Natural killer cell (primary cell): ENCODE results near the gene TENM4. TPM values are rescaled to one million over a fixed set of nuclear protein-coding genes. Genes with fewer than 3 reads are reported as not detected.

Experiments
- ATAC-seq, 3 donors: fragments of 150-1000 bp in 2 of 3; fragments of 200-7000 bp in 1 of 3; cut with Tn5 transposase; 1 replicate in 1 of 3; 2 replicates in 2 of 3; pipeline ENCODE4 v1.10.0; 2021; ENCODE audit warnings: mild to moderate bottlenecking in 2 of 3, moderate library complexity in 2 of 3
- DNase-seq, 2 donors: peaks; one replicate each; pipeline versions ENCODE4 v3.0.0 to v3.0.0-alpha.2; 2013 to 2021; ENCODE audit warnings: mixed read lengths in 1 of 2
- H3K27ac ChIP-seq: one replicate; pipeline ENCODE4 v1.5.1; 2013; ENCODE audit warnings: mild to moderate bottlenecking, low read length
- H3K27me3 ChIP-seq: one replicate; pipeline ENCODE4 v1.6.1; 2013; ENCODE audit warnings: low read length; ENCODE audit not compliant: control insufficient read depth, insufficient read depth
- H3K36me3 ChIP-seq: one replicate; pipeline ENCODE4 v1.6.1; 2013; ENCODE audit warnings: low read length; ENCODE audit not compliant: control insufficient read depth, insufficient read depth
- H3K4me1 ChIP-seq: one replicate; pipeline ENCODE4 v1.6.1; 2013; ENCODE audit warnings: low read length; ENCODE audit not compliant: control insufficient read depth, insufficient read depth
- H3K4me3 ChIP-seq: one replicate; pipeline ENCODE4 v1.5.1; 2013; ENCODE audit warnings: low read length
- H3K9me3 ChIP-seq: one replicate; pipeline ENCODE4 v1.6.1; 2013; ENCODE audit warnings: low read length; ENCODE audit not compliant: control insufficient read depth, insufficient read depth
- H3K27ac Mint-ChIP-seq, 2 donors: one replicate each; pipeline ENCODE4 v1.8.0; 2022; ENCODE audit warnings: mild to moderate bottlenecking in 2 of 2, mixed read lengths in 2 of 2, moderate library complexity in 1 of 2
- H3K27me3 Mint-ChIP-seq, 2 donors: one replicate each; pipeline ENCODE4 v1.8.0; 2022; ENCODE audit warnings: low read depth in 2 of 2, mixed read lengths in 2 of 2
- H3K36me3 Mint-ChIP-seq: one replicate; pipeline ENCODE4 v1.8.0; 2022; ENCODE audit warnings: mixed read lengths
- H3K4me1 Mint-ChIP-seq, 2 donors: one replicate each; pipeline ENCODE4 v1.8.0; 2022; ENCODE audit warnings: mixed read lengths in 2 of 2
- H3K4me3 Mint-ChIP-seq: one replicate; pipeline ENCODE4 v1.8.0; 2022; ENCODE audit warnings: mild to moderate bottlenecking, moderate library complexity, mixed read lengths
- H3K9me3 Mint-ChIP-seq, 2 donors: one replicate each; pipeline ENCODE4 v1.8.0; 2022; ENCODE audit warnings: mixed read lengths in 2 of 2
- WGBS: methylation state at CpG from one replicate; pipeline ENCODE4 v1.1.7; 2013; ENCODE audit warnings: missing lambda C conversion rate; ENCODE audit not compliant: insufficient coverage; 5-methylcytosine and 5-hydroxymethylcytosine counted together
- intact Hi-C: fragments of 100-400 bp; cut with micrococcal nuclease; formaldehyde crosslinking; loops from one replicate; pipeline ENCODE4 v1.14.2; 2022
- total RNA-seq, 4 donors: library from RNA; stranded (reverse); fragments of 120-200 nt in 1 of 4; gene quantifications; one replicate each; pipeline versions ENCODE4 v1.2.3 to v1.2.4, GENCODE V29; 2013 to 2022
- TF ChIP-seq, protein P1 (sequence below): fragments of 200-600 bp; IDR thresholded peaks from one replicate; pipeline ENCODE4 v1.8.0; 2022; ENCODE audit warnings: antibody characterized with exemption

The TENM4 gene
- total RNA-seq, 3 donors from 2014 or later (not counting 1 experiment from before 2014, with no cell fraction given) = 0.63 to 0.75 TPM; not detected in 1

DNA sequence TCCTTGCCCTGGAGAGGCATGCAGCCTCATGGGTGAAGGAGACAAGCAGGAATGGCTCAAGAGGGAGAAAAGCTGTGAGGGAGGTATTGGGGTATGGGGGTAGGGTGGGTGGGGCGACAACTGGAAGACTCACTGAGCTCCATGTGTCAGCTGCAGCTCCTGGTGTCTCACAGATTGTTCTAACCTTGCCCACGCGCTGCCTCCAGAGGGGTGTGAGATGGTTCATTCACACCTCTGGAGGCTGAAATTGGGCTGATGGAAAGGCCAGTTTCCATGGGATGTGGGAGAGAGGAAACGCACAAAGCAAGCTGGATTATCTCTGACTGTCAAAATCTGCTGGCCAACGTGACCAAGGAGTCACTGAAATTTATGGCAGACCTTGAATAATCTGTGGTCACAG lies 465.7 kb downstream of the TENM4 start:
- no peaks in the 10 kb centered on the region for H3K27me3 Mint-ChIP-seq
- DNase-seq (no peak), ATAC-seq (no peak)
- Histone ChIP-seq H3K27ac (no peak overlapping the region), H3K36me3 (no peaks in the 10 kb centered on the region), H3K4me1 (no peaks in the 10 kb centered on the region), H3K27me3 (no peaks in the 10 kb centered on the region), H3K9me3 (no peaks in the 10 kb centered on the region), H3K4me3 (no peak overlapping the region)
- H3K27ac Mint-ChIP-seq = no peak overlapping the region
- H3K9me3 Mint-ChIP-seq = peaks cover 0 to 2% of the 10 kb centered on the region in 2 donors
- intact Hi-C loops = no loop called here
- H3K4me3 Mint-ChIP-seq = no peak overlapping the region
- H3K36me3 Mint-ChIP-seq = no peaks in the 10 kb centered on the region
- TF ChIP-seq, protein P1, sequence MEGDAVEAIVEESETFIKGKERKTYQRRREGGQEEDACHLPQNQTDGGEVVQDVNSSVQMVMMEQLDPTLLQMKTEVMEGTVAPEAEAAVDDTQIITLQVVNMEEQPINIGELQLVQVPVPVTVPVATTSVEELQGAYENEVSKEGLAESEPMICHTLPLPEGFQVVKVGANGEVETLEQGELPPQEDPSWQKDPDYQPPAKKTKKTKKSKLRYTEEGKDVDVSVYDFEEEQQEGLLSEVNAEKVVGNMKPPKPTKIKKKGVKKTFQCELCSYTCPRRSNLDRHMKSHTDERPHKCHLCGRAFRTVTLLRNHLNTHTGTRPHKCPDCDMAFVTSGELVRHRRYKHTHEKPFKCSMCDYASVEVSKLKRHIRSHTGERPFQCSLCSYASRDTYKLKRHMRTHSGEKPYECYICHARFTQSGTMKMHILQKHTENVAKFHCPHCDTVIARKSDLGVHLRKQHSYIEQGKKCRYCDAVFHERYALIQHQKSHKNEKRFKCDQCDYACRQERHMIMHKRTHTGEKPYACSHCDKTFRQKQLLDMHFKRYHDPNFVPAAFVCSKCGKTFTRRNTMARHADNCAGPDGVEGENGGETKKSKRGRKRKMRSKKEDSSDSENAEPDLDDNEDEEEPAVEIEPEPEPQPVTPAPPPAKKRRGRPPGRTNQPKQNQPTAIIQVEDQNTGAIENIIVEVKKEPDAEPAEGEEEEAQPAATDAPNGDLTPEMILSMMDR = no peak
- WGBS = 73% methylated on average over 5 of the region's 5 CpGs
- no peaks in the 10 kb centered on the region for H3K4me1 Mint-ChIP-seq

DNA sequence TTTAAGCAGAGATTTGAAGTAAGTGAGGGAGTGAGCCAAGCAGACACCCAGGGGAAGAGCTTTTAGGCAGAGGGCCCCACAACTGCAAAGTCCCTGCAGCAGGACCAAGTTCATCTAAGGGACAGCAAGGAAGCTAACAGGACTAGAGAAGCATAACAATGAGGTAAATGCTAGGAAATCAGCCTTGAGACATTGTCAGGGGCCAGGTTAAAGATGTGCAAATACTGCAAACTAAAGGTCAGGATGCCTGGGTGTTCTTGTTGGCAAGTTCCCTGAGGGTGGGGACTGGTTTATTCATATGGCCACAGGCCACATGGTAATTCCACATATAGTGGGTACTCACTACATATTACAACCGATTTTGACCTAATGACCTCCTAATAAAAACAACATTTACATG lies 467.0 kb downstream of the TENM4 start:
- no peaks in the 10 kb centered on the region for H3K4me1 Mint-ChIP-seq
- no peak overlapping the region for H3K4me3 Mint-ChIP-seq
- H3K9me3 Mint-ChIP-seq = peaks cover 0 to 2% of the 10 kb centered on the region in 2 donors
- Histone ChIP-seq H3K27me3 (no peaks in the 10 kb centered on the region), H3K27ac (no peak overlapping the region), H3K4me3 (no peak overlapping the region), H3K36me3 (no peaks in the 10 kb centered on the region), H3K9me3 (no peaks in the 10 kb centered on the region), H3K4me1 (no peaks in the 10 kb centered on the region)
- TF ChIP-seq, protein P1 = no peak
- H3K36me3 Mint-ChIP-seq = no peaks in the 10 kb centered on the region
- WGBS = no CpG with 5 or more reads among the region's 1 CpG
- intact Hi-C loops = no loop called here
- ATAC-seq (no peak), DNase-seq (no peak)
- no peaks in the 10 kb centered on the region for H3K27me3 Mint-ChIP-seq
- no peak overlapping the region for H3K27ac Mint-ChIP-seq

DNA sequence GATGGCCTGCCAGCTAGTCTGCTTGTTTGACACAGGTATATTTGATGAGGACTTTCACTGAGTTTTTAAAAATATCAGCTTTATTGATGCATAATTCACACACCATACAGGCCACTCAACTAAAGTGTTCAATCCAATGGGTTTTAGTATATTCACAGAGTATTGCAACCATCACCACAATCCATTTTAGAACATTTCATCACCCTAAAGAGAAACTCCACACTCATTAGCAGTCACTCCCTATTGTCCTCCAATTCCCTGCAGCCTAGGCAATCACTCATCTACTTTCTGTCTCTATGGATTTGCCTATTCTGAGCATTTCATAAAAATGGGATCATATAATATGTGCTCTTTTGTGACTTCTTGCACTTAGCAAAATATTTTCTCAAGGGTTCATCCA lies 468.2 kb downstream of the TENM4 start:
- no peaks in the 10 kb centered on the region for H3K27me3 ChIP-seq
- intact Hi-C loops = no loop called here
- no peak for DNase-seq
- no peaks in the 10 kb centered on the region for H3K4me1 Mint-ChIP-seq
- H3K4me3 ChIP-seq = no peak overlapping the region
- no peak for ATAC-seq
- no peak overlapping the region for H3K27ac Mint-ChIP-seq
- H3K4me1 ChIP-seq = no peaks in the 10 kb centered on the region
- H3K9me3 Mint-ChIP-seq = no peaks in the 10 kb centered on the region
- no peak overlapping the region for H3K27ac ChIP-seq
- peaks cover 0 to 5% of the 10 kb centered on the region in 2 donors for H3K27me3 Mint-ChIP-seq
- TF ChIP-seq, protein P1 = no peak
- no peaks in the 10 kb centered on the region for H3K9me3 ChIP-seq
- H3K36me3 ChIP-seq = no peaks in the 10 kb centered on the region
- no peak overlapping the region for H3K4me3 Mint-ChIP-seq
- H3K36me3 Mint-ChIP-seq = no peaks in the 10 kb centered on the region

DNA sequence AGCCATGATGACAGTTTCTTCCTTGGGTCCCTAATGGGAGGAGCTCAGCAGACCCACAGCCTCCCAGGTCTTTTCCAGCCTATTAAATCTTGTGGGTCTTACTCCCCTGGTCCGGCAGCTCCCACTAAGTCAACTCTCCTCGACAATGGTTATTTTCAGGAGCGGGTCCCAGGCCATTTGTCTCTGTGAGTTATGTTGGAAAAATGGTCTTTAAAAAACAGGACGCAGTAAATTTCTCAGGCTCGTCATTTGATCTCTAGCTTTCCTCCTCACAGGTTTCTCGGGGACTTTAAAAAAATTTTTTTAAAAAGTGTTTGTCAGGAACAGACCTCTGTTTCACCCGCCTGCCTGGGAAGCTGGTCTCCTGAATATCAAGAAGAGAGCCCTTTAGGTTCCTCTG lies 468.7 kb downstream of the TENM4 start:
- intact Hi-C loops = no loop called here
- Mint-ChIP-seq H3K27ac (no peak overlapping the region), H3K27me3 (peaks cover 0 to 6% of the 10 kb centered on the region in 2 donors), H3K4me3 (no peak overlapping the region), H3K4me1 (no peaks in the 10 kb centered on the region), H3K36me3 (no peaks in the 10 kb centered on the region), H3K9me3 (no peaks in the 10 kb centered on the region)
- no peak overlapping the region for H3K27ac ChIP-seq
- DNase-seq (no peak), ATAC-seq (no peak)
- no peaks in the 10 kb centered on the region for H3K36me3 ChIP-seq
- H3K4me3 ChIP-seq = no peak overlapping the region
- TF ChIP-seq, protein P1 = no peak
- WGBS = 74% methylated on average over 7 of the region's 7 CpGs
- no peaks in the 10 kb centered on the region for H3K9me3 ChIP-seq
- no peaks in the 10 kb centered on the region for H3K27me3 ChIP-seq
- no peaks in the 10 kb centered on the region for H3K4me1 ChIP-seq
